Thyroid gland (tissue), 4 donors: ENCODE results near the gene IL12RB2.

Experiments used
- POLR2A ChIP-seq, 2 donors: fragments of 450-650 bp; IDR thresholded peaks; one replicate each; pipeline ENCODE4 v1.6.1; 2017; ENCODE audit warnings: antibody characterized with exemption in 2 of 2, mild to moderate bottlenecking in 2 of 2, moderate library complexity in 1 of 2
- TF ChIP-seq, protein P1 (sequence below), 6 experiments: fragments of 200-600 bp in 3 of 6; fragments of 450-650 bp in 3 of 6; sonication (generic) in 3 of 6; IDR thresholded peaks; one replicate each; pipeline ENCODE4 v1.5.1; 2016 to 2019; ENCODE audit warnings: antibody characterized with exemption in 6 of 6, mild to moderate bottlenecking in 2 of 6, inconsistent platforms in 1 of 6, moderate library complexity in 1 of 6

GRCh38 chr1:67298762-67299161 is 8.9 kb upstream of the IL12RB2 start:
- TF ChIP-seq, protein P1, sequence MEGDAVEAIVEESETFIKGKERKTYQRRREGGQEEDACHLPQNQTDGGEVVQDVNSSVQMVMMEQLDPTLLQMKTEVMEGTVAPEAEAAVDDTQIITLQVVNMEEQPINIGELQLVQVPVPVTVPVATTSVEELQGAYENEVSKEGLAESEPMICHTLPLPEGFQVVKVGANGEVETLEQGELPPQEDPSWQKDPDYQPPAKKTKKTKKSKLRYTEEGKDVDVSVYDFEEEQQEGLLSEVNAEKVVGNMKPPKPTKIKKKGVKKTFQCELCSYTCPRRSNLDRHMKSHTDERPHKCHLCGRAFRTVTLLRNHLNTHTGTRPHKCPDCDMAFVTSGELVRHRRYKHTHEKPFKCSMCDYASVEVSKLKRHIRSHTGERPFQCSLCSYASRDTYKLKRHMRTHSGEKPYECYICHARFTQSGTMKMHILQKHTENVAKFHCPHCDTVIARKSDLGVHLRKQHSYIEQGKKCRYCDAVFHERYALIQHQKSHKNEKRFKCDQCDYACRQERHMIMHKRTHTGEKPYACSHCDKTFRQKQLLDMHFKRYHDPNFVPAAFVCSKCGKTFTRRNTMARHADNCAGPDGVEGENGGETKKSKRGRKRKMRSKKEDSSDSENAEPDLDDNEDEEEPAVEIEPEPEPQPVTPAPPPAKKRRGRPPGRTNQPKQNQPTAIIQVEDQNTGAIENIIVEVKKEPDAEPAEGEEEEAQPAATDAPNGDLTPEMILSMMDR (IDR thresholded peaks at IDR 0.05): no peak
- no peak for TF ChIP-seq POLR2A (IDR thresholded peaks at IDR 0.05)
